Activated B cell treated with CpG ODN at 0.5 μM for 24 hours (primary cell): Measurements from ENCODE around the gene ANKRD24. TPM values are rescaled to one million over a fixed set of nuclear protein-coding genes. Genes with fewer than 3 reads are reported as not detected.

ENCODE experiments used
- ATAC-seq: fragments of 200-7000 bp; cut with Tn5 transposase; one replicate; pipeline ENCODE4 v1.10.0; 2021; ENCODE audit warnings: low read depth, mild to moderate bottlenecking, moderate library complexity
- CTCF ChIA-PET: fragments of 350-600 bp; sonication (Branson Sonifier 250); formaldehyde crosslinking; loops from one replicate; lab custom pipeline; 2021; ENCODE audit warnings: antibody characterized with exemption; lab: Charles Lee
- POLR2A ChIA-PET: fragments of 350-600 bp; sonication (Branson Sonifier 250); formaldehyde crosslinking; loops from one replicate; lab custom pipeline; 2021; ENCODE audit warnings: antibody characterized with exemption; lab: Charles Lee
- DNase-seq: peaks from one replicate; pipeline ENCODE4 v3.0.0; 2022
- H3K27ac Mint-ChIP-seq: one replicate; pipeline ENCODE4 v1.8.0; 2020; ENCODE audit warnings: mixed read lengths
- H3K27me3 Mint-ChIP-seq: one replicate; pipeline ENCODE4 v1.8.0; 2021; ENCODE audit warnings: mixed read lengths
- H3K36me3 Mint-ChIP-seq: one replicate; pipeline ENCODE4 v1.8.0; 2021; ENCODE audit warnings: low read depth, mixed read lengths
- H3K4me1 Mint-ChIP-seq: one replicate; pipeline ENCODE4 v1.8.0; 2021; ENCODE audit warnings: mixed read lengths
- H3K4me3 Mint-ChIP-seq: one replicate; pipeline ENCODE4 v1.8.0; 2020; ENCODE audit warnings: mild to moderate bottlenecking, mixed read lengths
- H3K9me3 Mint-ChIP-seq: one replicate; pipeline ENCODE4 v1.8.0; 2020; ENCODE audit warnings: mixed read lengths
- intact Hi-C: fragments of 100-400 bp; cut with micrococcal nuclease; formaldehyde crosslinking; loops from one replicate; pipeline ENCODE4 v1.15.1; 2024
- total RNA-seq: library from RNA; stranded (reverse); gene quantifications from 2 replicates; pipeline ENCODE4 v1.2.3, GENCODE V29; 2022
- TF ChIP-seq, protein P1 (sequence below): fragments of 200-600 bp; IDR thresholded peaks from one replicate; pipeline ENCODE4 v1.8.0; 2022; ENCODE audit warnings: antibody characterized with exemption, mild to moderate bottlenecking

ANKRD24 gene
- total RNA-seq, 1 donor from 2014 or later = 0.49 TPM

DNA sequence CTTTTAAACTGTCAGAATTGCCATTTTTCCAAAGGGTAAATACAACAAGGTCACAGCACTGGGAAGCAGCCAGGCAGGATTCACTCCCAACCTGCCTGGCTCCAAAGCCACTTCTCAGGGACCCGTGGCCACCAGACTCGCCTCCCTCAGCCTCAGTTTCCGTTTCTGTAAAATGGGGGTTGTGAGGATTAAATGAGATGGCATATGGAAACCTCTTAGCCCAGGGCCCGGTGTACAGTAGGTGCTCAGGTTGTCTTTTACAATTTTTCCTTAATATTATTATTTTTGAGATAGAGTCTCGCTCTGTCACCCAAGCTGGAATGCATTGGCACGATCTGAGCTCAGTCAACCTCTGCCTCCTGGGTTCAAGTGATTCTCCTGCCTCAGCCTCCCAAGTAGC, 74.5 kb downstream of the ANKRD24 start:
- CTCF ChIA-PET = no interaction called here
- Mint-ChIP-seq H3K36me3 (peaks cover 81% of the 10 kb centered on the region), H3K4me1 (peaks cover 2% of the 10 kb centered on the region), H3K9me3 (no peaks in the 10 kb centered on the region), H3K27ac (no peak overlapping the region), H3K4me3 (no peak overlapping the region), H3K27me3 (no peaks in the 10 kb centered on the region)
- POLR2A ChIA-PET = interaction anchor here (1.0 kb wide), 1 partner anchor 10 kb away, joined by 3 read pairs; the partner anchor contains the start of gene YJU2
- intact Hi-C loops = no loop called here
- ATAC-seq (no peak), DNase-seq (no peak)
- TF ChIP-seq, protein P1, sequence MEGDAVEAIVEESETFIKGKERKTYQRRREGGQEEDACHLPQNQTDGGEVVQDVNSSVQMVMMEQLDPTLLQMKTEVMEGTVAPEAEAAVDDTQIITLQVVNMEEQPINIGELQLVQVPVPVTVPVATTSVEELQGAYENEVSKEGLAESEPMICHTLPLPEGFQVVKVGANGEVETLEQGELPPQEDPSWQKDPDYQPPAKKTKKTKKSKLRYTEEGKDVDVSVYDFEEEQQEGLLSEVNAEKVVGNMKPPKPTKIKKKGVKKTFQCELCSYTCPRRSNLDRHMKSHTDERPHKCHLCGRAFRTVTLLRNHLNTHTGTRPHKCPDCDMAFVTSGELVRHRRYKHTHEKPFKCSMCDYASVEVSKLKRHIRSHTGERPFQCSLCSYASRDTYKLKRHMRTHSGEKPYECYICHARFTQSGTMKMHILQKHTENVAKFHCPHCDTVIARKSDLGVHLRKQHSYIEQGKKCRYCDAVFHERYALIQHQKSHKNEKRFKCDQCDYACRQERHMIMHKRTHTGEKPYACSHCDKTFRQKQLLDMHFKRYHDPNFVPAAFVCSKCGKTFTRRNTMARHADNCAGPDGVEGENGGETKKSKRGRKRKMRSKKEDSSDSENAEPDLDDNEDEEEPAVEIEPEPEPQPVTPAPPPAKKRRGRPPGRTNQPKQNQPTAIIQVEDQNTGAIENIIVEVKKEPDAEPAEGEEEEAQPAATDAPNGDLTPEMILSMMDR = no peak

GRCh38 chr19:4258181-4258580, 75.7 kb downstream of the ANKRD24 start:
- ChIA-PET POLR2A (interaction anchor here (0.5 kb wide), 1 partner anchor 11 kb away, joined by 6 read pairs; no protein-coding TSS in a partner anchor), CTCF (no interaction called here)
- Mint-ChIP-seq H3K9me3 (no peaks in the 10 kb centered on the region), H3K27ac (no peak overlapping the region), H3K4me1 (peaks cover 2% of the 10 kb centered on the region), H3K36me3 (peaks cover 82% of the 10 kb centered on the region), H3K27me3 (no peaks in the 10 kb centered on the region), H3K4me3 (no peak overlapping the region)
- intact Hi-C loops = no loop called here
- ATAC-seq = no peak
- TF ChIP-seq, protein P1 = no peak
- no peak for DNase-seq

- DNase-seq = no peak
- Mint-ChIP-seq H3K27ac (no peak overlapping the region), H3K27me3 (no peaks in the 10 kb centered on the region), H3K4me1 (peaks cover 8% of the 10 kb centered on the region), H3K4me3 (no peak overlapping the region), H3K9me3 (no peaks in the 10 kb centered on the region), H3K36me3 (peaks cover 82% of the 10 kb centered on the region)
- ATAC-seq = peak; percentile 45
- TF ChIP-seq, protein P1 = no peak
- ChIA-PET CTCF (interaction anchor here (1.1 kb wide), 1 partner anchor 141 kb away, joined by 3 read pairs; the partner anchor contains the start of gene CHAF1A), POLR2A (interaction anchor here (0.6 to 1.3 kb wide), 2 partner anchors 14 to 29 kb away, joined by 3 to 6 read pairs; partner anchors contain the start of gene YJU2)
- intact Hi-C loops = no loop called here
These were observed 78.2 kb downstream of the ANKRD24 start for GRCh38 chr19:4260613-4261191.

DNA sequence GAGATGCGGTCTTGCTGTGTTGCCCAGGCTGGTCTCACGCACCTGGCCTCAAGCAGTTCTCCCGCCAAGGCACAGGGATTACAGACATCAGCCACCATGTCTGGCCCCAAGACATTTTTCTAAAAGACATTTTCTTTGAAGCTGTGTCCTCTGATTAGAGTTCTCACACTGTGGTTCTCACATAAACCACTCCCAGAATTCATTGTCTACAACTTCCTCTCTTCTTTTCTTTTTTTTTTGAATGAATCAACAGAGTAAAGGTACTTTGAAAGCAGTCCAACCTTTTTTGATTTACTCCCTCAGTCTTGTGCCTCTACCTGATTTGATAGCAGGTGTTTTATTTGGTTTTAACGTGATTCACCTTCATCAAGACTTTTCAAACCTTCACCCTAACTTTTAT, 82.3 kb downstream of the ANKRD24 start:
- DNase-seq (no peak), ATAC-seq (no peak)
- POLR2A ChIA-PET = interaction anchor here (0.7 kb wide), 1 partner anchor 138 kb away, joined by 3 read pairs; no protein-coding TSS in a partner anchor
- Mint-ChIP-seq H3K4me1 (peaks cover 18% of the 10 kb centered on the region), H3K9me3 (no peaks in the 10 kb centered on the region), H3K36me3 (peaks cover 82% of the 10 kb centered on the region), H3K27me3 (no peaks in the 10 kb centered on the region), H3K4me3 (no peak overlapping the region), H3K27ac (no peak overlapping the region)
- TF ChIP-seq, protein P1 = no peak
- CTCF ChIA-PET = no interaction called here
- intact Hi-C loops = no loop called here

DNA sequence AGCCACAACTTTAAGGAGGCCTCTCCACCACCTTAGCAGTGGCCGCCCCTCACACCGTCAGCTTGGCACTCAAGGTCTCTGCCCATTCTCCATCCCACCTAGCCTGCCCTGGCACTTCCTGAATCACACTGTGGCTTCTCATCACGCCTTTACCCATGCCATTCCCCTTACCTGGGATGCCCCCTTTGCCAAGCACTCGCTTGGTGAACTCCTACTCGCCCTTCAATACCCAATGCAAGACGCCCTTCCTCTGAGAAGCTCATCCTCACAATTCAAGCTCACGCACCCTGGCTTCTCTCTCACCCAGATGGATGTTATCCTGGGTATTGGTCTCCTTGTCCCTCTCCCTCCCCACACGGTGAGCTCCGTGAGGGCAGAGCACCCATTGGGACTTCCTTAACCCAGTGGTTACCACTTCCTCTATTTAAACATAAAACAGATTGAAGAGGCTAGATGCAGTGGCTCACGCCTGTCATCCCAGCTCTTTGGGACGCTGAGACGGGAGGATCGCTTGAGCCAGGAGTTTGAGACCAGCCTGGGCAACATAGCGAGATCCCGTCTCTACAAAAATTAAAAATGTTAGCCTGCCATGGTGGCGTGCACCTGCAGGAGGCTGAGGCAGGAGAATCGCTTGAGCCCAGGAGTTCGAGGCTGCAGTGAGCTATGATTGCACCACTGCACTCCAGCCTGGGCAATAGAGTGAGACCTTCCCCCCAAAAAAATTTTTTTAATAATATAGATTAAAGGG, 83.9 kb downstream of the ANKRD24 start:
- Mint-ChIP-seq H3K27ac (no peak overlapping the region), H3K4me3 (no peak overlapping the region), H3K36me3 (peaks cover 76% of the 10 kb centered on the region), H3K4me1 (peaks cover 15% of the 10 kb centered on the region), H3K9me3 (no peaks in the 10 kb centered on the region), H3K27me3 (no peaks in the 10 kb centered on the region)
- ChIA-PET CTCF (interaction anchor here (0.6 to 4.0 kb wide), 13 partner anchors 11 to 260 kb away, joined by 3 to 40 read pairs (median 4); partner anchors contain the start of genes CHAF1A, MPND and SH3GL1), POLR2A (interaction anchor here (0.7 to 1.8 kb wide), 3 partner anchors 76 to 205 kb away, joined by 3 to 12 read pairs (median 3); partner anchors contain the start of gene HDGFL2)
- DNase-seq = no peak
- intact Hi-C loops = no loop called here
- ATAC-seq = no peak
- TF ChIP-seq, protein P1 = no peak
